ENCODE results near the gene OOEP.
"Not testable (repeated sequence)": the region's sequence is repeated elsewhere in the genome, so short reads cannot be mapped to it uniquely, and the experiment has no call there.

Gene OOEP

DNA sequence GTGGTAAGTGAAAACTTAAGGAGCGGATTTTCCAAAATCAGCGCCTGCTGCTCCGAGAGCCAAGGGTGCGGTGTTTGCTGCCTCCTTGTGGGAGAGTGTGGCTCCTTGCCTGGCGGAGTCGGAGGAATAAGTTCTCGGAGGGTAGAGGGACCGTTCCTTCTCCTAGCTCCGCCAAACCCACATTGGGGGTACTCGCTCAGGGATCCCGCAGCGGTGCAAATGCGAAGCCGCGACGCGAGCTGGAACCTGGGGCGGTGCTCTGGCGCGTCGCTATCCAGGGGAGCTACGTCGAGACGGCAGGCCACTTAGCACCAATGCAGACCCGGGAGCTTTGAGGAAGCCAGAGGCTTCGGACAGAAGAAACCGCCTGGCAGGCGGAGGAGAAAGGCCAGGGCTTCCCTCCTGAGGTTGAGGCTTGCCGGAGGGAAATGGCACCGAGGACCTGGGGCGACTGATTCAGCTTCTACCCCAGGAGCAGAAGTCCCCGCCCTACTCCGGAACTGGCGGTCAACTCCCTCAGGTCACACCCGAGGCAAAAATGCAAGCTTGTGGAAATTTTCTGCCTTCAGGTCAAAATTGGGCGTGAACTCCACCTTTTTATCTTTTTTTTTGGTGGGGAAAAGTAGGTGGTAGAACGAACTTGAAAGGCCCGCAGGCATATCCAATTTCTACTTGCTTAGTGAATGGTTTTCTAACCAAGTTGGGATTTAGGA is 19.3 kb upstream of the OOEP start:
- peaks cover 7% of the 10 kb centered on the region for H3K4me1 ChIP-seq (ENCODE audit: control insufficient read depth, insufficient read depth, low read length)
- H3K27ac ChIP-seq (ENCODE audit: low read length): no peak overlapping the region
- H3K27me3 ChIP-seq (ENCODE audit: control insufficient read depth in 1 of 2, insufficient read depth in 2 of 2, low read length in 2 of 2): no peaks in the 10 kb centered on the region
- peak overlapping the region; percentile 45 to 74 for H3K4me3 ChIP-seq (ENCODE audit: low read length in 2 of 2)
- peak overlapping the region in 1 of 2 donors; percentile 62 for H3K9ac ChIP-seq (ENCODE audit: low read length in 2 of 2)
- H3K36me3 ChIP-seq (ENCODE audit: control insufficient read depth in 2 of 2, insufficient read depth in 2 of 2, low read length in 2 of 2): no peaks in the 10 kb centered on the region
- no peaks in the 10 kb centered on the region for H3K9me3 ChIP-seq (ENCODE audit: control insufficient read depth in 2 of 2, low read length in 2 of 2)

DNA sequence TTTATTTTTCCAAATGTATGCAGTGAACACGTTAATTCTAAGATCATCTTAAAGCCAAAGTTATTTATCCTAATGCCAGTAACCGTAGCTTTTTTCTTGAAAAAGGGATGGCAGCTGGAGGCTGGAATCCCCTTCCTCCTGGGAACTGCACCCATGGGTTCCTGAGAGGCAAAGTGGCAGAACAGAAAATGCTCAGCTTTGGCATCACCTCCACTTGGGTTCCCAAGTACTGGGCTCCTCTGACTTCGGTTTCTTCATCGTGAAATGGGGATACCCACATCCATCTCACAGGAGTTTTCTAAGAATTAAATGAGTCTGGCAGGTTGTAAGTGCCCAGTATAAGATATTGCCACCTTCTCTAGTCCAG is 18.7 kb upstream of the OOEP start:
- no peaks in the 10 kb centered on the region for H3K9me3 ChIP-seq (ENCODE audit: control insufficient read depth in 2 of 2, low read length in 2 of 2)
- H3K36me3 ChIP-seq (ENCODE audit: control insufficient read depth in 2 of 2, insufficient read depth in 2 of 2, low read length in 2 of 2): no peaks in the 10 kb centered on the region
- peak overlapping the region in 1 of 2 donors; percentile 13 for H3K9ac ChIP-seq (ENCODE audit: low read length in 2 of 2)
- H3K27me3 ChIP-seq (ENCODE audit: control insufficient read depth in 1 of 2, insufficient read depth in 2 of 2, low read length in 2 of 2): no peaks in the 10 kb centered on the region
- no peak overlapping the region for H3K27ac ChIP-seq (ENCODE audit: low read length)
- peaks cover 7% of the 10 kb centered on the region for H3K4me1 ChIP-seq (ENCODE audit: control insufficient read depth, insufficient read depth, low read length)
- peak overlapping the region; percentile 45 to 74 for H3K4me3 ChIP-seq (ENCODE audit: low read length in 2 of 2)

- Histone ChIP-seq H3K4me3 (ENCODE audit: low read length in 2 of 2) (no peak overlapping the region), H3K27me3 (ENCODE audit: control insufficient read depth in 1 of 2, insufficient read depth in 2 of 2, low read length in 2 of 2) (no peaks in the 10 kb centered on the region), H3K9me3 (ENCODE audit: control insufficient read depth in 2 of 2, low read length in 2 of 2) (no peaks in the 10 kb centered on the region), H3K36me3 (ENCODE audit: control insufficient read depth in 2 of 2, insufficient read depth in 2 of 2, low read length in 2 of 2) (no peaks in the 10 kb centered on the region), H3K9ac (ENCODE audit: low read length in 2 of 2) (no peak overlapping the region), H3K27ac (ENCODE audit: low read length) (no peak overlapping the region), H3K4me1 (ENCODE audit: control insufficient read depth, insufficient read depth, low read length) (no peaks in the 10 kb centered on the region)
Measured at GRCh38 chr6:73382462-73383113, 12.9 kb upstream of the OOEP start.

DNA sequence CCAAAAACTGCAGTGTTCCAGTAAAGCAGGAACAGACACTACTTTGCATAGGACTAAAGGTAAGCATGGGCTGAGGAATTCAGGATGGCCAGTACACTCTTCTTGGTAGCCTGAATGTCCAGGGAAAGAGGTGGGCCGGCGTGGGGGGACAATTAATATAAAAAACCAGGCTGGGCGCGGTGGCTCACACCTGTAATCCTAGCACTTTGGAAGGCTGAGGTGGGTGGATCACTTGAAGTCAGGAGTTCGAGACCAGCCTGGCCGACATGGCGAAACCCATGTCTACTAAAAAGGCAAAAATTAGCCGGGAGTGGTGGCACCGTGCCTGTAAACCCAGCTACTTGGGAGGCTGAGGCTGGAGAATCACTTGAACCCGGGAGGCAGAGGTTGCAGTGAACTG is 11.8 kb upstream of the OOEP start:
- H3K9ac ChIP-seq (ENCODE audit: low read length in 2 of 2); H3K4me1 ChIP-seq (ENCODE audit: control insufficient read depth, insufficient read depth, low read length); H3K27me3 ChIP-seq (ENCODE audit: control insufficient read depth in 1 of 2, insufficient read depth in 2 of 2, low read length in 2 of 2); H3K27ac ChIP-seq (ENCODE audit: low read length); H3K36me3 ChIP-seq (ENCODE audit: control insufficient read depth in 2 of 2, insufficient read depth in 2 of 2, low read length in 2 of 2); H3K9me3 ChIP-seq (ENCODE audit: control insufficient read depth in 2 of 2, low read length in 2 of 2); H3K4me3 ChIP-seq (ENCODE audit: low read length in 2 of 2): not testable (repeated sequence)

GRCh38 chr6:73377225-73377624 is 7.5 kb upstream of the OOEP start:
- no peak overlapping the region for H3K9ac ChIP-seq (ENCODE audit: low read length in 2 of 2)
- H3K9me3 ChIP-seq (ENCODE audit: control insufficient read depth in 2 of 2, low read length in 2 of 2): no peaks in the 10 kb centered on the region
- no peaks in the 10 kb centered on the region for H3K4me1 ChIP-seq (ENCODE audit: control insufficient read depth, insufficient read depth, low read length)
- H3K4me3 ChIP-seq (ENCODE audit: low read length in 2 of 2): no peak overlapping the region
- no peak overlapping the region for H3K27ac ChIP-seq (ENCODE audit: low read length)
- H3K36me3 ChIP-seq (ENCODE audit: control insufficient read depth in 2 of 2, insufficient read depth in 2 of 2, low read length in 2 of 2): no peaks in the 10 kb centered on the region
- H3K27me3 ChIP-seq (ENCODE audit: control insufficient read depth in 1 of 2, insufficient read depth in 2 of 2, low read length in 2 of 2): no peaks in the 10 kb centered on the region

- Histone ChIP-seq H3K27ac (ENCODE audit: low read length) (no peak overlapping the region), H3K27me3 (ENCODE audit: control insufficient read depth in 1 of 2, insufficient read depth in 2 of 2, low read length in 2 of 2) (no peaks in the 10 kb centered on the region), H3K4me1 (ENCODE audit: control insufficient read depth, insufficient read depth, low read length) (no peaks in the 10 kb centered on the region), H3K9ac (ENCODE audit: low read length in 2 of 2) (no peak overlapping the region), H3K36me3 (ENCODE audit: control insufficient read depth in 2 of 2, insufficient read depth in 2 of 2, low read length in 2 of 2) (no peaks in the 10 kb centered on the region), H3K4me3 (ENCODE audit: low read length in 2 of 2) (no peak overlapping the region), H3K9me3 (ENCODE audit: control insufficient read depth in 2 of 2, low read length in 2 of 2) (peaks cover 0 to 6% of the 10 kb centered on the region in 2 donors)
Measured at GRCh38 chr6:73375216-73375615, 5.5 kb upstream of the OOEP start.

GRCh38 chr6:73372516-73372915 is 2.8 kb upstream of the OOEP start:
- Histone ChIP-seq H3K27me3 (ENCODE audit: control insufficient read depth in 1 of 2, insufficient read depth in 2 of 2, low read length in 2 of 2) (no peaks in the 10 kb centered on the region), H3K36me3 (ENCODE audit: control insufficient read depth in 2 of 2, insufficient read depth in 2 of 2, low read length in 2 of 2) (no peaks in the 10 kb centered on the region), H3K27ac (ENCODE audit: low read length) (no peak overlapping the region), H3K9me3 (ENCODE audit: control insufficient read depth in 2 of 2, low read length in 2 of 2) (peaks cover 0 to 6% of the 10 kb centered on the region in 2 donors), H3K4me1 (ENCODE audit: control insufficient read depth, insufficient read depth, low read length) (no peaks in the 10 kb centered on the region), H3K9ac (ENCODE audit: low read length in 2 of 2) (no peak overlapping the region), H3K4me3 (ENCODE audit: low read length in 2 of 2) (no peak overlapping the region)

DNA sequence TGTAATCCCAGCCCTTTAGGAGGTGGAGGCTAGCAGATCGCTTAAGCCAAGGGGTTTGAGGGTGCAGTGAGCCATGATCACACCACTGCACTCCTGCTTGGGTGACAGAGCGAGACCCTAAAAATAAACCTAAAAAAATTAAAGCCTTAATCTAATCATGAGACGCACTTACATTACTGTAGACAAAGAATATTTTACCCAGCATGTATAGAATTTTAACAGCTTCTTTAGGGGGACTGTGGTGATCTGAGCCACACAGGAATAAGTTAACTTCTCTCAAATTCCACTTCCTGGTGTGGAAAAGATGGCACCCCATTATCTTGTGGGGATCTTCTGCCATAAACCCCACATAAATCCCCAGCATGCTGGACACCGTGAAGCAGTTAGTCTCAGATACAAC is 2.3 kb upstream of the OOEP start:
- Histone ChIP-seq H3K27ac (ENCODE audit: low read length) (no peak overlapping the region), H3K9ac (ENCODE audit: low read length in 2 of 2) (no peak overlapping the region), H3K9me3 (ENCODE audit: control insufficient read depth in 2 of 2, low read length in 2 of 2) (peaks cover 0 to 6% of the 10 kb centered on the region in 2 donors), H3K4me3 (ENCODE audit: low read length in 2 of 2) (no peak overlapping the region), H3K27me3 (ENCODE audit: control insufficient read depth in 1 of 2, insufficient read depth in 2 of 2, low read length in 2 of 2) (no peaks in the 10 kb centered on the region), H3K36me3 (ENCODE audit: control insufficient read depth in 2 of 2, insufficient read depth in 2 of 2, low read length in 2 of 2) (no peaks in the 10 kb centered on the region), H3K4me1 (ENCODE audit: control insufficient read depth, insufficient read depth, low read length) (no peaks in the 10 kb centered on the region)

DNA sequence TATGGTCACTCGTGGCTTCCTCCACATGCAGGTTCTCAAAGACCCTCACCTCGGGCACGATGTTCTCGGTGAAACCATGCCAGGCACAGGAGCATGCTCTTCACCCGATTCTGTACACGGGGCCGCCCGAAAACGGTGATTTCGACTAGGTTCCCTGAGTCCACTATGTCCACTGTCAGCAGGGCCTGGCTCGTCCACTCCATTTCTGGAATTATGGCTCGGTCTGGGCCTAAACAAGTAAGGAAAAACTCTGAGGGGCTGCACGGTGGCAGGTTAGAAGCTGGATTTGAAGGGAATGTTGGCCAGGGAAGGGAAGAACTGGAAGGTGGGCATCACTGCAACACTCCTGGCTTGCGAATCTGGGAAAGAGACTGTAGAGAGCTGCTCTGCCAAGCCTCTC is 540 bp downstream of the OOEP start:
- H3K9me3 ChIP-seq (ENCODE audit: control insufficient read depth in 2 of 2, low read length in 2 of 2): peaks cover 0 to 6% of the 10 kb centered on the region in 2 donors
- no peak overlapping the region for H3K27ac ChIP-seq (ENCODE audit: low read length)
- no peaks in the 10 kb centered on the region for H3K36me3 ChIP-seq (ENCODE audit: control insufficient read depth in 2 of 2, insufficient read depth in 2 of 2, low read length in 2 of 2)
- H3K4me3 ChIP-seq (ENCODE audit: low read length in 2 of 2): no peak overlapping the region
- H3K27me3 ChIP-seq (ENCODE audit: control insufficient read depth in 1 of 2, insufficient read depth in 2 of 2, low read length in 2 of 2): no peaks in the 10 kb centered on the region
- H3K9ac ChIP-seq (ENCODE audit: low read length in 2 of 2): no peak overlapping the region
- H3K4me1 ChIP-seq (ENCODE audit: control insufficient read depth, insufficient read depth, low read length): no peaks in the 10 kb centered on the region

- Histone ChIP-seq H3K9me3 (ENCODE audit: control insufficient read depth in 2 of 2, low read length in 2 of 2) (peaks cover 0 to 6% of the 10 kb centered on the region in 2 donors), H3K4me1 (ENCODE audit: control insufficient read depth, insufficient read depth, low read length) (no peaks in the 10 kb centered on the region), H3K27me3 (ENCODE audit: control insufficient read depth in 1 of 2, insufficient read depth in 2 of 2, low read length in 2 of 2) (no peaks in the 10 kb centered on the region), H3K9ac (ENCODE audit: low read length in 2 of 2) (no peak overlapping the region), H3K4me3 (ENCODE audit: low read length in 2 of 2) (no peak overlapping the region), H3K36me3 (ENCODE audit: control insufficient read depth in 2 of 2, insufficient read depth in 2 of 2, low read length in 2 of 2) (no peaks in the 10 kb centered on the region), H3K27ac (ENCODE audit: low read length) (no peak overlapping the region)
Measured at GRCh38 chr6:73368675-73369074, 1.0 kb downstream of the OOEP start.

DNA sequence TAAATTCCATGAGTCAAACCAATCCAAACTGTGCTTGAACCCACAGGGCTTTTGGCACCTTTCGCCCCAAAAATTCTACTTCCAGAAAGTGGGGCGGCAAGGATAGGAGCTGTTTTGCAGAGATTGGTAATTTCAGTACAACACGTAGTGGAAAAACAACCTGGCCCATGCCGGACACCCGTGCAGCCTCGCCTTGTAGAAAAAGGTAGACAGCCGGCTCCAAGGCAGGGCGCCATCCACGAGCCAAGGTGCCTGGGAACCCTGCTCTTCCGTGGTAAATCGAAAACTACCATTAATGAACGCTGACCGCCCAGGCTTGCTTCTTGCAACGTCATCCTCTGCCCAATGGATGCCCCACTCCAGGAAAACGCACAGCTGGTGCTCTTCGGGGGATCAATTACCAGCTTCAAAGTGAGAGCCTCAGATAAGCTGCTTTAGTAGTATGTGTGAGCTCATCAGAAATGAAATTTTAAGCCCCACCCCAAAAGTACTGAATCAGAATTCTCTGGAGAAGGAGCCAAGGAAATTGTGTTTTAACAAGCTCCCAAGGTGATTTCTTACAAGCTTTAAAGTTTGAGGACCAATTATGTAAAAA is 1.8 kb downstream of the OOEP start:
- H3K9ac ChIP-seq (ENCODE audit: low read length in 2 of 2): no peak overlapping the region
- peaks cover 0 to 6% of the 10 kb centered on the region in 2 donors for H3K9me3 ChIP-seq (ENCODE audit: control insufficient read depth in 2 of 2, low read length in 2 of 2)
- H3K27me3 ChIP-seq (ENCODE audit: control insufficient read depth in 1 of 2, insufficient read depth in 2 of 2, low read length in 2 of 2): no peaks in the 10 kb centered on the region
- no peak overlapping the region for H3K27ac ChIP-seq (ENCODE audit: low read length)
- H3K36me3 ChIP-seq (ENCODE audit: control insufficient read depth in 2 of 2, insufficient read depth in 2 of 2, low read length in 2 of 2): no peaks in the 10 kb centered on the region
- no peaks in the 10 kb centered on the region for H3K4me1 ChIP-seq (ENCODE audit: control insufficient read depth, insufficient read depth, low read length)
- H3K4me3 ChIP-seq (ENCODE audit: low read length in 2 of 2): no peak overlapping the region

Measured in stomach smooth muscle (tissue), 2 donors.